HCT116 (cell line): ENCODE results near the gene BABAM2. TPM values are rescaled to one million over a fixed set of nuclear protein-coding genes. Genes with fewer than 3 reads are reported as not detected.

Source experiments
- ATAC-seq: fragments of 200-7000 bp; cut with Tn5 transposase; 2 replicates; pipeline ENCODE4 v1.9.1; 2020; ENCODE audit warnings: mild to moderate bottlenecking, moderate library complexity
- BruUV-seq: library from RNA; stranded (reverse); fragments of 400-500 nt; replicated peaks from 2 replicates; lab custom pipeline; 2021; lab: Mats Ljungman, UMichigan
- CTCF ChIA-PET: fragments of 300-600 bp; sonication (Branson Sonifier 250); formaldehyde crosslinking; loops from one replicate; lab custom pipeline; 2021; ENCODE audit warnings: antibody characterized with exemption; lab: Charles Lee
- POLR2A ChIA-PET: fragments of 300-600, 350-600 bp; sonication (Branson Sonifier 250); formaldehyde crosslinking; loops from one replicate; lab custom pipeline; 2021; ENCODE audit warnings: antibody characterized with exemption; lab: Charles Lee
- RAD21 ChIA-PET, 2 experiments: fragments of 300-600 bp; sonication (Branson Sonifier 250); formaldehyde crosslinking; loops; one replicate each; lab custom pipeline; 2023; ENCODE audit warnings: low total read pairs in 2 of 2; ENCODE audit not compliant: uncharacterized antibody in 2 of 2, unreplicated experiment in 2 of 2, low non-redundant PET in 1 of 2; lab: Charles Lee
- DNase-seq: peaks from one replicate; pipeline ENCODE4 v3.0.0-alpha.2; 2010; ENCODE audit warnings: low read depth, low spot score
- H2AFZ ChIP-seq: fragments of 200-600 bp; shearing (Covaris generic), sonication (generic); 2 replicates; pipeline ENCODE4 v1.6.1; 2017; ENCODE audit warnings: low read depth, mixed run types, mixed read lengths, antibody characterized with exemption, low read length; ENCODE audit not compliant: poor library complexity, severe bottlenecking
- H3K27ac ChIP-seq: 2 replicates; pipeline ENCODE4 v1.5.1; 2012; ENCODE audit warnings: low read depth, low read length
- H3K27me3 ChIP-seq: fragments of 200-600 bp; sonication (generic); 2 replicates; pipeline ENCODE4 v1.6.1; 2016; ENCODE audit warnings: mixed run types, low read length, mixed read lengths; ENCODE audit not compliant: insufficient read depth
- H3K36me3 ChIP-seq, 2 experiments: fragments of 200-500 bp in 1 of 2; fragments of 200-600 bp in 1 of 2; sonication (Bioruptor generic) in 1 of 2; sonication (generic) in 1 of 2; 2 replicates each; pipeline versions ENCODE4 v1.5.1 to v1.6.1; 2014 to 2016; ENCODE audit warnings: low read length in 2 of 2, inconsistent platforms in 1 of 2, mixed read lengths in 1 of 2, mixed run types in 1 of 2; ENCODE audit not compliant: insufficient read depth in 2 of 2, control insufficient read depth in 1 of 2
- H3K4me1 ChIP-seq, 2 experiments: fragments of 200-600 bp in 1 of 2; sonication (generic) in 1 of 2; 2 replicates each; pipeline versions ENCODE4 v1.5.1 to v1.6.1; 2012 to 2017; ENCODE audit warnings: low read length in 2 of 2, inconsistent platforms in 1 of 2, mild to moderate bottlenecking in 1 of 2, mixed read lengths in 1 of 2, mixed run types in 1 of 2, moderate library complexity in 1 of 2; ENCODE audit not compliant: insufficient read depth in 2 of 2, control insufficient read depth in 1 of 2
- H3K4me2 ChIP-seq: fragments of 200-600 bp; sonication (generic); 2 replicates; pipeline ENCODE4 v1.6.1; 2017; ENCODE audit warnings: mixed run types, low read length, mixed read lengths
- H3K4me3 ChIP-seq, 2 experiments: fragments of 200-600 bp in 1 of 2; sonication (generic) in 1 of 2; replicated peaks in 1 of 2; 2 replicates each; pipeline ENCODE4 v1.5.1; 2011 to 2016; ENCODE audit warnings: low read length in 2 of 2, control low read depth in 1 of 2, low read depth in 1 of 2, mild to moderate bottlenecking in 1 of 2, mixed read lengths in 1 of 2, mixed run types in 1 of 2
- H3K79me2 ChIP-seq: fragments of 200-600 bp; sonication (generic); 2 replicates; pipeline ENCODE4 v1.6.1; 2017; ENCODE audit warnings: mild to moderate bottlenecking, mixed run types, low read length, moderate library complexity, mixed read lengths; ENCODE audit not compliant: insufficient read depth
- H3K9ac ChIP-seq: fragments of 200-600 bp; sonication (generic); 2 replicates; pipeline ENCODE4 v1.6.1; 2016; ENCODE audit warnings: low read length, mixed read lengths
- H3K9me2 ChIP-seq: fragments of 200-600 bp; sonication (generic), shearing (Covaris generic); 2 replicates; pipeline ENCODE4 v1.6.1; 2017; ENCODE audit warnings: mixed run types, mild to moderate bottlenecking, moderate library complexity; ENCODE audit not compliant: insufficient read depth
- H3K9me3 ChIP-seq, 2 experiments: fragments of 200-500 bp in 1 of 2; fragments of 200-600 bp in 1 of 2; sonication (Bioruptor generic) in 1 of 2; sonication (generic) in 1 of 2; 2 replicates each; pipeline ENCODE4 v1.6.1; 2014 to 2017; ENCODE audit warnings: low read length in 2 of 2, mixed read lengths in 2 of 2, inconsistent platforms in 1 of 2, low read depth in 1 of 2, mild to moderate bottlenecking in 1 of 2, mixed run types in 1 of 2, moderate library complexity in 1 of 2; ENCODE audit not compliant: control insufficient read depth in 1 of 2, insufficient read depth in 1 of 2
- H4K20me1 ChIP-seq: fragments of 200-600 bp; sonication (generic), shearing (Covaris generic); 2 replicates; pipeline ENCODE4 v1.6.1; 2017; ENCODE audit warnings: mixed run types, mild to moderate bottlenecking, moderate library complexity; ENCODE audit not compliant: insufficient read depth
- ATF3 ChIP-seq: IDR thresholded peaks from 2 replicates; pipeline ENCODE4 v1.6.1; 2012
- CEBPB ChIP-seq: IDR thresholded peaks from 2 replicates; pipeline ENCODE4 v1.6.1; 2012; ENCODE audit warnings: low read depth
- ELF1 ChIP-seq: IDR thresholded peaks from 2 replicates; pipeline ENCODE4 v1.6.1; 2012; ENCODE audit warnings: low read depth, borderline replicate concordance
- POLR2AphosphoS5 ChIP-seq: IDR thresholded peaks from 2 replicates; pipeline ENCODE4 v1.6.1; 2011; ENCODE audit warnings: mild to moderate bottlenecking, low read depth, low read length, moderate library complexity
- TCF7L2 ChIP-seq: IDR thresholded peaks from 2 replicates; pipeline ENCODE4 v1.7.0; 2011; ENCODE audit warnings: borderline replicate concordance, inconsistent platforms; ENCODE audit not compliant: insufficient read depth, insufficient read length; ENCODE audit errors: extremely low read depth
- ZFX ChIP-seq: fragments of 450-650 bp; IDR thresholded peaks from 2 replicates; pipeline ENCODE4 v1.6.1; 2017
- intact Hi-C: fragments of 100-400 bp; cut with micrococcal nuclease; formaldehyde crosslinking; loops from 2 replicates; pipeline ENCODE4 v1.10.0; 2022
- total RNA-seq: library from RNA; stranded (reverse); gene quantifications from one replicate; pipeline ENCODE4 v1.2.1, GENCODE V29; 2021; ENCODE audit not compliant: unreplicated experiment
- TF ChIP-seq, protein P1 (sequence below): IDR thresholded peaks from 2 replicates; pipeline ENCODE4 v1.6.1; 2011; ENCODE audit warnings: mild to moderate bottlenecking, low read length, moderate library complexity; ENCODE audit not compliant: insufficient replicate concordance; ENCODE audit errors: extremely low read depth
- TF ChIP-seq, protein P2 (sequence below): IDR thresholded peaks from 2 replicates; pipeline ENCODE4 v1.6.1; 2012; ENCODE audit warnings: low read depth

The BABAM2 gene
- total RNA-seq, 1 experiment from 2014 or later = 23.8 TPM

GRCh38 chr2:28338831-28339321 is 448.3 kb downstream of the BABAM2 start:
- no TSS peak for BruUV-seq
- H4K20me1 ChIP-seq = no peaks in the 10 kb centered on the region
- ATAC-seq (peak; percentile 46), DNase-seq (no peak)
- no peak overlapping the region for H3K4me3 ChIP-seq
- RAD21 ChIA-PET = no interaction called here
- intact Hi-C loops = no loop called here
- peak overlapping the region; percentile 43 for H3K9ac ChIP-seq
- H3K9me2 ChIP-seq = no peaks in the 10 kb centered on the region
- H3K27ac ChIP-seq = peak overlapping the region; percentile 2; the same call in 1 of the 2 replicates
- POLR2A ChIA-PET = no interaction called here
- no peaks in the 10 kb centered on the region for H3K27me3 ChIP-seq
- TF ChIP-seq POLR2AphosphoS5 = no peak
- TF ChIP-seq ELF1 = no peak
- TF ChIP-seq, protein P1, sequence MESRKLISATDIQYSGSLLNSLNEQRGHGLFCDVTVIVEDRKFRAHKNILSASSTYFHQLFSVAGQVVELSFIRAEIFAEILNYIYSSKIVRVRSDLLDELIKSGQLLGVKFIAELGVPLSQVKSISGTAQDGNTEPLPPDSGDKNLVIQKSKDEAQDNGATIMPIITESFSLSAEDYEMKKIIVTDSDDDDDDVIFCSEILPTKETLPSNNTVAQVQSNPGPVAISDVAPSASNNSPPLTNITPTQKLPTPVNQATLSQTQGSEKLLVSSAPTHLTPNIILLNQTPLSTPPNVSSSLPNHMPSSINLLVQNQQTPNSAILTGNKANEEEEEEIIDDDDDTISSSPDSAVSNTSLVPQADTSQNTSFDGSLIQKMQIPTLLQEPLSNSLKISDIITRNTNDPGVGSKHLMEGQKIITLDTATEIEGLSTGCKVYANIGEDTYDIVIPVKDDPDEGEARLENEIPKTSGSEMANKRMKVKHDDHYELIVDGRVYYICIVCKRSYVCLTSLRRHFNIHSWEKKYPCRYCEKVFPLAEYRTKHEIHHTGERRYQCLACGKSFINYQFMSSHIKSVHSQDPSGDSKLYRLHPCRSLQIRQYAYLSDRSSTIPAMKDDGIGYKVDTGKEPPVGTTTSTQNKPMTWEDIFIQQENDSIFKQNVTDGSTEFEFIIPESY = no peak
- TF ChIP-seq, protein P2, sequence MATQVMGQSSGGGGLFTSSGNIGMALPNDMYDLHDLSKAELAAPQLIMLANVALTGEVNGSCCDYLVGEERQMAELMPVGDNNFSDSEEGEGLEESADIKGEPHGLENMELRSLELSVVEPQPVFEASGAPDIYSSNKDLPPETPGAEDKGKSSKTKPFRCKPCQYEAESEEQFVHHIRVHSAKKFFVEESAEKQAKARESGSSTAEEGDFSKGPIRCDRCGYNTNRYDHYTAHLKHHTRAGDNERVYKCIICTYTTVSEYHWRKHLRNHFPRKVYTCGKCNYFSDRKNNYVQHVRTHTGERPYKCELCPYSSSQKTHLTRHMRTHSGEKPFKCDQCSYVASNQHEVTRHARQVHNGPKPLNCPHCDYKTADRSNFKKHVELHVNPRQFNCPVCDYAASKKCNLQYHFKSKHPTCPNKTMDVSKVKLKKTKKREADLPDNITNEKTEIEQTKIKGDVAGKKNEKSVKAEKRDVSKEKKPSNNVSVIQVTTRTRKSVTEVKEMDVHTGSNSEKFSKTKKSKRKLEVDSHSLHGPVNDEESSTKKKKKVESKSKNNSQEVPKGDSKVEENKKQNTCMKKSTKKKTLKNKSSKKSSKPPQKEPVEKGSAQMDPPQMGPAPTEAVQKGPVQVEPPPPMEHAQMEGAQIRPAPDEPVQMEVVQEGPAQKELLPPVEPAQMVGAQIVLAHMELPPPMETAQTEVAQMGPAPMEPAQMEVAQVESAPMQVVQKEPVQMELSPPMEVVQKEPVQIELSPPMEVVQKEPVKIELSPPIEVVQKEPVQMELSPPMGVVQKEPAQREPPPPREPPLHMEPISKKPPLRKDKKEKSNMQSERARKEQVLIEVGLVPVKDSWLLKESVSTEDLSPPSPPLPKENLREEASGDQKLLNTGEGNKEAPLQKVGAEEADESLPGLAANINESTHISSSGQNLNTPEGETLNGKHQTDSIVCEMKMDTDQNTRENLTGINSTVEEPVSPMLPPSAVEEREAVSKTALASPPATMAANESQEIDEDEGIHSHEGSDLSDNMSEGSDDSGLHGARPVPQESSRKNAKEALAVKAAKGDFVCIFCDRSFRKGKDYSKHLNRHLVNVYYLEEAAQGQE = no peak
- no peak for TF ChIP-seq ZFX
- TF ChIP-seq ATF3 = no peak
- no peak for TF ChIP-seq TCF7L2
- 0 out of 2 replicates have a peak, but pooled peaks have one; percentile 38 for TF ChIP-seq CEBPB
- H3K79me2 ChIP-seq = no peaks in the 10 kb centered on the region
- CTCF ChIA-PET = no interaction called here
- no peaks in the 10 kb centered on the region for H3K36me3 ChIP-seq
- H2AFZ ChIP-seq = no peak overlapping the region
- H3K9me3 ChIP-seq = no peaks in the 10 kb centered on the region
- H3K4me1 ChIP-seq = peaks cover 17 to 29% of the 10 kb centered on the region in 2 experiments
- H3K4me2 ChIP-seq = peak overlapping the region; percentile 55
